HepG2 (cell line): Measurements from ENCODE around the gene SETD2. TPM values are rescaled to one million over a fixed set of nuclear protein-coding genes. Genes with fewer than 3 reads are reported as not detected.

Experiments used
- ATAC-seq: fragments of 200-7000 bp; cut with Tn5 transposase; 3 replicates; pipeline ENCODE4 v1.9.1; 2020; ENCODE audit warnings: mild to moderate bottlenecking, moderate library complexity
- BruUV-seq: library from RNA; stranded (reverse); fragments of 400-500 nt; replicated peaks from 2 replicates; lab custom pipeline; 2021; lab: Mats Ljungman, UMichigan
- CTCF ChIA-PET: fragments of 300-600 bp; formaldehyde crosslinking; extraction: SDS; loops from one replicate; lab custom pipeline; 2021; ENCODE audit warnings: low total read pairs, inconsistent platforms, low intra/inter-chr PET ratio; lab: Yijun Ruan, JAX
- POLR2A ChIA-PET: fragments of 350-600 bp; sonication (Branson Sonifier 250); formaldehyde crosslinking; loops from one replicate; lab custom pipeline; 2020; ENCODE audit warnings: antibody characterized with exemption, inconsistent platforms; lab: Yijun Ruan, JAX
- DNase-seq: peaks from one replicate; pipeline ENCODE4 v3.0.0-alpha.2; 2015; ENCODE audit warnings: low spot score
- FAIRE-seq: peaks from 3 replicates; lab custom pipeline; 2011; peaks lifted over from hg19 to GRCh38; lab: Jason Lieb, UNC
- H2AFZ ChIP-seq: one replicate; pipeline ENCODE4 v1.6.1; 2011; ENCODE audit warnings: low read length, inconsistent platforms
- H3K27ac ChIP-seq: fragments of 300-600 bp; 3 replicates; pipeline ENCODE4 v1.8.0; 2011; ENCODE audit warnings: mixed run types, mild to moderate bottlenecking, mixed read lengths, low read length, inconsistent platforms; ENCODE audit not compliant: insufficient read depth; ENCODE audit errors: extremely low read length
- H3K27me3 ChIP-seq, 2 experiments: fragments of 200-600 bp in 1 of 2; 2 replicates in 1 of 2; 3 replicates in 1 of 2; pipeline versions ENCODE4 v1.6.0 to v1.8.0; 2011; ENCODE audit warnings: low read length in 2 of 2, mild to moderate bottlenecking in 2 of 2, moderate library complexity in 2 of 2, inconsistent platforms in 1 of 2; ENCODE audit not compliant: insufficient read depth in 2 of 2, control insufficient read depth in 1 of 2
- H3K36me3 ChIP-seq, 2 experiments: fragments of 200-600 bp in 1 of 2; replicated peaks in 1 of 2; 2 replicates in 1 of 2; 3 replicates in 1 of 2; pipeline versions ENCODE4 v1.5.1 to v1.8.0; 2011; ENCODE audit warnings: low read length in 2 of 2, inconsistent platforms in 1 of 2; ENCODE audit not compliant: insufficient read depth in 2 of 2, control insufficient read depth in 1 of 2
- H3K4me1 ChIP-seq: 2 replicates; pipeline ENCODE4 v1.5.1; 2012; ENCODE audit warnings: low read length, inconsistent platforms; ENCODE audit not compliant: insufficient read depth
- H3K4me2 ChIP-seq: 2 replicates; pipeline ENCODE4 v1.6.0; 2011; ENCODE audit warnings: low read depth, low read length, inconsistent platforms
- H3K4me3 ChIP-seq, 3 experiments: fragments of 200-600 bp in 1 of 3; sonication (generic), shearing (Covaris generic) in 1 of 3; replicated peaks in 1 of 3; 2 replicates each; pipeline ENCODE4 v1.5.1; 2011 to 2016; ENCODE audit warnings: low read length in 3 of 3, inconsistent platforms in 2 of 3, low read depth in 2 of 3, mild to moderate bottlenecking in 2 of 3, control low read depth in 1 of 3, mixed read lengths in 1 of 3; ENCODE audit not compliant: insufficient read depth in 1 of 3
- H3K79me2 ChIP-seq: one replicate; pipeline ENCODE4 v1.6.1; 2011; ENCODE audit warnings: low read length, inconsistent platforms; ENCODE audit not compliant: insufficient read depth
- H3K9ac ChIP-seq: 2 replicates; pipeline ENCODE4 v1.6.0; 2011; ENCODE audit warnings: mild to moderate bottlenecking, low read depth, low read length, inconsistent platforms; ENCODE audit not compliant: insufficient read depth
- H3K9me3 ChIP-seq: 2 replicates; pipeline ENCODE4 v1.5.1; 2012; ENCODE audit warnings: mild to moderate bottlenecking, low read length
- H4K20me1 ChIP-seq: 2 replicates; pipeline ENCODE4 v1.6.0; 2011; ENCODE audit warnings: inconsistent platforms, mild to moderate bottlenecking, low read length, moderate library complexity; ENCODE audit not compliant: insufficient read depth
- ATF4 ChIP-seq, 2 experiments: fragments of 450-650 bp in 1 of 2; sonication (generic) in 1 of 2; formaldehyde crosslinking; IDR thresholded peaks; 2 replicates each; pipeline versions ENCODE4 v1.5.0 to v1.8.0; 2020 to 2022; ENCODE audit warnings: mild to moderate bottlenecking in 1 of 2, missing genetic modification reagents in 1 of 2
- BCL6 ChIP-seq: IDR thresholded peaks from 2 replicates; pipeline ENCODE4 v1.6.1; 2016; ENCODE audit warnings: missing genetic modification reagents, missing compliant biosample characterization
- CREB1 ChIP-seq, 2 experiments: fragments of 450-650 bp in 1 of 2; IDR thresholded peaks; 2 replicates each; pipeline ENCODE4 v1.6.1; 2016 to 2017; ENCODE audit warnings: control low read depth in 1 of 2, mild to moderate bottlenecking in 1 of 2, missing compliant biosample characterization in 1 of 2, missing genetic modification characterization in 1 of 2
- DPF2 ChIP-seq: sonication (generic); formaldehyde crosslinking; IDR thresholded peaks from 2 replicates; pipeline ENCODE4 v1.4.0; 2020; ENCODE audit warnings: mild to moderate bottlenecking, low read depth, missing genetic modification reagents, borderline replicate concordance
- FOXA3 ChIP-seq: IDR thresholded peaks from 2 replicates; pipeline ENCODE4 v1.6.1; 2016; ENCODE audit warnings: missing genetic modification reagents, missing compliant biosample characterization
- NCOA2 ChIP-seq: sonication (generic); formaldehyde crosslinking; IDR thresholded peaks from 2 replicates; pipeline ENCODE4 v1.8.0; 2022; ENCODE audit warnings: inconsistent platforms
- NCOR1 ChIP-seq: fragments of 200-600 bp; sonication (generic); IDR thresholded peaks from 2 replicates; pipeline ENCODE4 v1.7.0; 2017; ENCODE audit warnings: antibody characterized with exemption, low read length, borderline replicate concordance
- PAXIP1 ChIP-seq: sonication (generic); formaldehyde crosslinking; conservative IDR thresholded peaks from 2 replicates; pipeline ENCODE4 v1.4.0; 2020; ENCODE audit warnings: mild to moderate bottlenecking, missing genetic modification reagents, moderate library complexity
- RARA ChIP-seq: IDR thresholded peaks from 2 replicates; pipeline ENCODE4 v1.6.1; 2016; ENCODE audit warnings: missing genetic modification reagents, missing compliant biosample characterization
- REPIN1 ChIP-seq: sonication (generic); formaldehyde crosslinking; IDR thresholded peaks from 2 replicates; pipeline ENCODE4 v1.8.0; 2022; ENCODE audit warnings: missing genetic modification reagents, low read depth, mild to moderate bottlenecking, borderline replicate concordance
- SOX13 ChIP-seq, 3 experiments: fragments of 450-650 bp in 1 of 3; sonication (generic) in 1 of 3; formaldehyde crosslinking in 1 of 3; IDR thresholded peaks in 2 of 3; conservative IDR thresholded peaks in 1 of 3; 2 replicates each; pipeline versions ENCODE4 v1.5.0 to v1.6.1; 2016 to 2020; ENCODE audit warnings: antibody characterized with exemption in 1 of 3, mild to moderate bottlenecking in 1 of 3, missing compliant biosample characterization in 1 of 3, missing genetic modification reagents in 1 of 3, moderate library complexity in 1 of 3
- SOX5 ChIP-seq: IDR thresholded peaks from 2 replicates; pipeline ENCODE4 v1.6.1; 2016; ENCODE audit warnings: borderline replicate concordance
- ZFP90 ChIP-seq: sonication (generic); formaldehyde crosslinking; IDR thresholded peaks from 2 replicates; pipeline ENCODE4 v1.8.0; 2022; ENCODE audit warnings: missing genetic modification reagents, mild to moderate bottlenecking, inconsistent platforms, borderline replicate concordance
- ZFX ChIP-seq: sonication (generic); formaldehyde crosslinking; IDR thresholded peaks from 2 replicates; pipeline ENCODE4 v1.4.0; 2020; ENCODE audit warnings: mild to moderate bottlenecking, low read depth, missing genetic modification reagents, moderate library complexity
- in situ Hi-C: cut with HindIII; loops from 2 replicates; pipeline ENCODE4 v1.10.0; 2017; ENCODE audit warnings: low pct_unique_long_range_greater_than_20kb; ENCODE audit not compliant: extremely low pct_ligation_motif_present
- intact Hi-C: fragments of 100-400 bp; cut with micrococcal nuclease; formaldehyde crosslinking; loops from one replicate; pipeline ENCODE4 v1.10.0; 2022; ENCODE audit not compliant: unreplicated experiment
- polyA plus RNA-seq, 8 experiments: library from polyadenylated mRNA; depleted of rRNA in 3 of 8; stranded (reverse) in 7 of 8; unstranded in 1 of 8; fragments of >200 nt; fragmentation: Illumina TruSeq in 4 of 8; extraction: Trizol in 4 of 8; gene quantifications; 2 replicates each; pipeline versions ENCODE4 v1.2.1 to v1.2.3, GENCODE V29; 2011 to 2016; ENCODE audit warnings: low read depth in 4 of 8, missing spikeins in 1 of 8, mixed read lengths in 1 of 8; ENCODE audit not compliant: insufficient read depth in 1 of 8
- total RNA-seq, 5 experiments: library from RNA; depleted of rRNA; stranded (reverse); fragments of >200 nt; fragmentation: Illumina TruSeq; extraction: Trizol; gene quantifications; 2 replicates each; pipeline ENCODE4 v1.2.3, GENCODE V29; 2016; ENCODE audit warnings: low read depth in 1 of 5

SETD2 gene
- total and polyA plus RNA-seq, 2 of the 13 experiments (the other 11 are each of a cell fraction or from before 2014, with no cell fraction given): 14.2 to 24.2 TPM

DNA sequence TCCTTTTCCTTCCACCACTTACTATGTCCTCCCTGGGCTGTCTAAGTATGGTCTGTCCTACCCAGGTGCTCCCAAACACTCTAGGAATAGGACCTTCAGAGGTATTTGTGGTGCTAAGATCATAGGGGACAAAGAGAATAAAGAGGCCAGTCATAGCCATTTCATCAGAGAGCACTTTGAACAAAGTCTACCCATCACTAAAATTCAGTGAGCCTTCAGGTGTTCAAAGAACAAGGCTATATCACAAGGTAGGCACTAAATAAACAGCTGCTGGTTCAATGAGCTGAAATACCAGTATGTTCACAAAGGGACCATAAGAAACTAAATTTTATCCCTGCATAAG, 145.7 kb downstream of the SETD2 start:
- ATAC-seq (peak; percentile 82), DNase-seq (peak; percentile 75), FAIRE-seq (peak; percentile 71)
- H3K4me2 ChIP-seq: peak overlapping the region; percentile 18; the same call in 1 of the 2 replicates
- no peak overlapping the region for H3K4me3 ChIP-seq
- H2AFZ ChIP-seq: no peak overlapping the region
- POLR2A ChIA-PET: no interaction called here
- H3K36me3 ChIP-seq: peaks cover 18 to 46% of the 10 kb centered on the region in 2 experiments; a peak in 4 of 5 replicates
- H3K9ac ChIP-seq: no peak overlapping the region
- CTCF ChIA-PET: no interaction called here
- in situ Hi-C loops: no loop called here
- H3K27me3 ChIP-seq: no peaks in the 10 kb centered on the region
- peaks cover 4% of the 10 kb centered on the region; the same call in 1 of the 2 replicates for H4K20me1 ChIP-seq
- H3K79me2 ChIP-seq: peaks cover 6% of the 10 kb centered on the region
- H3K27ac ChIP-seq: peak overlapping the region; percentile 61
- BruUV-seq: no TSS peak
- peaks cover 59% of the 10 kb centered on the region for H3K4me1 ChIP-seq
- intact Hi-C loops: loop anchor here (10.0 kb wide), 1 partner anchor 47 kb away; no protein-coding TSS in a partner anchor
- no peaks in the 10 kb centered on the region for H3K9me3 ChIP-seq
- peak; percentile 94 for TF ChIP-seq BCL6
- TF ChIP-seq SOX5 (CRISPR knock-in tag): peak; percentile 53; the same call in 1 of the 2 replicates
- TF ChIP-seq PAXIP1 (CRISPR knock-in tag): peak; percentile 69
- no peak for TF ChIP-seq SOX13 (IDR thresholded peaks at IDR 0.05)
- peak in 1 of 2 experiments; percentile 63; a peak in 2 of 4 replicates for TF ChIP-seq SOX13 (CRISPR knock-in tag; conservative IDR thresholded peaks at IDR 0.05 in 1 of 2, IDR thresholded peaks at IDR 0.05 in 1 of 2)
- no peak for TF ChIP-seq ZFX (CRISPR knock-in tag)
- TF ChIP-seq CREB1 (IDR thresholded peaks at IDR 0.05): no peak
- TF ChIP-seq CREB1 (CRISPR knock-in tag; IDR thresholded peaks at IDR 0.05): peak; percentile 33; the same call in 1 of the 2 replicates
- TF ChIP-seq ZFP90 (CRISPR knock-in tag): no peak
- peak; percentile 48; the same call in 1 of the 2 replicates for TF ChIP-seq FOXA3 (CRISPR knock-in tag)
- TF ChIP-seq NCOR1: peak; percentile 69; the same call in 1 of the 2 replicates
- TF ChIP-seq NCOA2 (CRISPR knock-in tag): 0 out of 2 replicates have a peak, but pooled peaks have one; percentile 32
- peak in 1 of 2 experiments; percentile 45; a peak in 2 of 4 replicates for TF ChIP-seq ATF4 (CRISPR knock-in tag; IDR thresholded peaks at IDR 0.05)
- TF ChIP-seq RARA (CRISPR knock-in tag): peak; percentile 32; the same call in 1 of the 2 replicates
- 0 out of 2 replicates have a peak, but pooled peaks have one; percentile 30 for TF ChIP-seq DPF2 (CRISPR knock-in tag)
- 0 out of 2 replicates have a peak, but pooled peaks have one; percentile 12 for TF ChIP-seq REPIN1 (CRISPR knock-in tag)
